Smooth muscle cell (in vitro differentiated cells): Measurements from ENCODE around the gene FAF1. TPM values are rescaled to one million over a fixed set of nuclear protein-coding genes. Genes with fewer than 3 reads are reported as not detected.
"Not testable (repeated sequence)": the region's sequence is repeated elsewhere in the genome, so short reads cannot be mapped to it uniquely, and the experiment has no call there.

ENCODE experiments used
- DNase-seq: peaks from one replicate; lab custom pipeline; 2025; ENCODE audit not compliant: unreplicated experiment; lab: John Stamatoyannopoulos, UW
- H2AFZ ChIP-seq: fragments of 200-600 bp; sonication (generic); 2 replicates; pipeline ENCODE4 v1.6.0; 2016; ENCODE audit warnings: antibody characterized with exemption, low read depth, mild to moderate bottlenecking
- H3F3A ChIP-seq: fragments of 200-600 bp; sonication (generic); 2 replicates; pipeline ENCODE4 v1.6.0; 2017; ENCODE audit warnings: antibody characterized with exemption, low read depth
- H3K27ac ChIP-seq: fragments of 200-600 bp; sonication (generic); 2 replicates; pipeline ENCODE4 v1.5.1; 2016; ENCODE audit warnings: low read depth, mild to moderate bottlenecking
- H3K27me3 ChIP-seq: fragments of 200-600 bp; sonication (generic); 2 replicates; pipeline ENCODE4 v1.6.1; 2016; ENCODE audit warnings: low read depth, mild to moderate bottlenecking
- H3K36me3 ChIP-seq: fragments of 200-600 bp; sonication (generic); 2 replicates; pipeline ENCODE4 v1.5.1; 2016; ENCODE audit warnings: low read depth
- H3K4me1 ChIP-seq: fragments of 200-600 bp; sonication (generic); 2 replicates; pipeline ENCODE4 v1.5.1; 2016; ENCODE audit warnings: low read depth
- H3K4me2 ChIP-seq: fragments of 200-600 bp; sonication (generic); 2 replicates; pipeline ENCODE4 v1.6.0; 2016; ENCODE audit warnings: mild to moderate bottlenecking
- H3K4me3 ChIP-seq: fragments of 200-600 bp; sonication (generic); 2 replicates; pipeline ENCODE4 v1.5.1; 2016; ENCODE audit warnings: mild to moderate bottlenecking
- H3K79me2 ChIP-seq: fragments of 200-600 bp; sonication (generic); 2 replicates; pipeline ENCODE4 v1.6.0; 2016; ENCODE audit warnings: low read depth, mild to moderate bottlenecking
- H3K9ac ChIP-seq: fragments of 200-600 bp; sonication (generic); 2 replicates; pipeline ENCODE4 v1.6.0; 2016; ENCODE audit warnings: low read depth
- H3K9me3 ChIP-seq: fragments of 200-600 bp; sonication (generic); replicated peaks from 2 replicates; pipeline ENCODE4 v1.5.1; 2016; ENCODE audit warnings: low read depth
- H4K20me1 ChIP-seq: fragments of 200-600 bp; sonication (generic); 2 replicates; pipeline ENCODE4 v1.6.0; 2016; ENCODE audit warnings: low read depth
- WGBS: methylation state at CpG from one replicate; pipeline ENCODE4 v1.1.7; 2016; ENCODE audit warnings: low lambda C conversion rate; 5-methylcytosine and 5-hydroxymethylcytosine counted together
- polyA plus RNA-seq: library from polyadenylated mRNA; unstranded; fragments of >200 nt; fragmentation: Nextera tagmentation; extraction: Ambion mirVana; gene quantifications from 2 replicates; pipeline ENCODE4 v1.2.1, GENCODE V29; 2016
- total RNA-seq: library from RNA; depleted of rRNA; stranded (reverse); fragments of >200 nt; gene quantifications from 2 replicates; pipeline ENCODE4 v1.2.3, GENCODE V29; 2014
- TF ChIP-seq, protein P1 (sequence below): fragments of 200-600 bp; sonication (generic); IDR thresholded peaks from 2 replicates; pipeline ENCODE4 v1.5.1; 2017; ENCODE audit warnings: borderline replicate concordance, mild to moderate bottlenecking, antibody characterized with exemption; ENCODE audit not compliant: insufficient read depth, poor library complexity, severe bottlenecking

The FAF1 gene
- total and polyA plus RNA-seq, 2 experiments from 2014 or later: 51.5 to 51.6 TPM

DNA sequence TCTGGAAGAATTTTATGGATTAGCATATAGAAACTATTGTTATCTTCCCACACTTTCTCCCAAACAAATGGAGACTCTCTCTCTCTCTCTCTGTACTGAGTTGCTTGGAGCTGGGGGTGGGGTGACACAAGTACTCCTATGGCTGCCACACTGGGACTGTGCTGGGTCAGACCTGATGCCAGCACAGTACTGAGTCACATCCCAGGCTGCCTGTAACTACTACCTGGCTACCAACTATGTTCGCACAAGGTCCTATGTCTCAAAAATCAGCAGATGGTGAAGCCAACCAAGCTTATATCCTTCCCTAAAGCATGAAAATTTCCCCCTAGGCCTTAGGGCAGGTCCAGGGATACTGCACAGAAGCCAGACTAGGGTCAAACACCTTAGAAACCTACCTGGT is 66.6 kb downstream of the FAF1 start:
- no peaks in the 10 kb centered on the region for H3K36me3 ChIP-seq
- H3K27ac ChIP-seq: no peak overlapping the region
- DNase-seq: no peak
- H3K9ac ChIP-seq: no peak overlapping the region
- TF ChIP-seq, protein P1, sequence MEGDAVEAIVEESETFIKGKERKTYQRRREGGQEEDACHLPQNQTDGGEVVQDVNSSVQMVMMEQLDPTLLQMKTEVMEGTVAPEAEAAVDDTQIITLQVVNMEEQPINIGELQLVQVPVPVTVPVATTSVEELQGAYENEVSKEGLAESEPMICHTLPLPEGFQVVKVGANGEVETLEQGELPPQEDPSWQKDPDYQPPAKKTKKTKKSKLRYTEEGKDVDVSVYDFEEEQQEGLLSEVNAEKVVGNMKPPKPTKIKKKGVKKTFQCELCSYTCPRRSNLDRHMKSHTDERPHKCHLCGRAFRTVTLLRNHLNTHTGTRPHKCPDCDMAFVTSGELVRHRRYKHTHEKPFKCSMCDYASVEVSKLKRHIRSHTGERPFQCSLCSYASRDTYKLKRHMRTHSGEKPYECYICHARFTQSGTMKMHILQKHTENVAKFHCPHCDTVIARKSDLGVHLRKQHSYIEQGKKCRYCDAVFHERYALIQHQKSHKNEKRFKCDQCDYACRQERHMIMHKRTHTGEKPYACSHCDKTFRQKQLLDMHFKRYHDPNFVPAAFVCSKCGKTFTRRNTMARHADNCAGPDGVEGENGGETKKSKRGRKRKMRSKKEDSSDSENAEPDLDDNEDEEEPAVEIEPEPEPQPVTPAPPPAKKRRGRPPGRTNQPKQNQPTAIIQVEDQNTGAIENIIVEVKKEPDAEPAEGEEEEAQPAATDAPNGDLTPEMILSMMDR: no peak
- no peak overlapping the region for H2AFZ ChIP-seq
- H4K20me1 ChIP-seq: peaks cover 24% of the 10 kb centered on the region
- 100% methylated on average over 1 of the region's 1 CpG for WGBS
- no peaks in the 10 kb centered on the region for H3F3A ChIP-seq
- no peaks in the 10 kb centered on the region for H3K4me1 ChIP-seq
- peaks cover 24% of the 10 kb centered on the region for H3K79me2 ChIP-seq
- H3K4me2 ChIP-seq: no peak overlapping the region
- H3K4me3 ChIP-seq: no peak overlapping the region
- no peaks in the 10 kb centered on the region for H3K9me3 ChIP-seq
- no peaks in the 10 kb centered on the region for H3K27me3 ChIP-seq

DNA sequence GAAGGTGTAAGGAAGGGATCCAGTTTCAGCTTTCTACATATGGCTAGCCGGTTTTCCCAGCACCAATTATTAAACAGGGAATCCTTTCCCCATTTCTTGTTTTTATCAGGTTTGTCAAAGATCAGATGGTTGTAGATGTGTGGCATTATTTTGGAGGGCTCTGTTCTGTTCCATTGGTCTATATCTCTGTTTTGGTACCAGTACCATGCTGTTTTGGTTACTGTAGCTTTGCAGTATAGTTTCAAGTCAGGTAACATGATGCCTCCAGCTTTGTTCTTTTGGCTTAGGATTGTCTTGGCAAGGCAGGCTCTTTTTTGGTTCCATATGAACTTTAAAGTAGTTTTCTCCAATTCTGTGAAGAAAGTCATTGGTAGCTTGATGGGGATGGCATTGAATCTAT is 72.5 kb downstream of the FAF1 start:
- not testable (repeated sequence) for DNase-seq

DNA sequence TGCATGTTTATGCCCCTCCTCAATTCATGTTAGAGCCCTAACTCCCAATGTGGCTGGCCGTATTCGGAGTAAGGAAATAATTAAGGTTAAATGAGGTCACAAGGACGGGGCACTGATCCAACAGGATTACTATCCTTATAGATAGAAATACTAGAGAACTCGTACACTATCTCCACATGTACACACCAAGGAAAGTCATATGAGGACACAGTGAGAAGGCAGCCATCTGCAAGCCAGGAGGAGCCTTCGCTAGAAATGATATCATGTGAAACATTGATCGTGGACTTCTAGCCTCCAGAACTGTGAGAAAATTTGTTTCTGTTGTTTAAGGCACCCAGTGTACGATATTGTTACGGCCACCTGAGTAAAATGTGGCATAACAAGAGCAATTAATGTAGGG is 79.7 kb downstream of the FAF1 start:
- Histone ChIP-seq H3K27me3 (no peaks in the 10 kb centered on the region), H3K9ac (no peak overlapping the region), H3K27ac (no peak overlapping the region), H3F3A (no peaks in the 10 kb centered on the region), H3K36me3 (no peaks in the 10 kb centered on the region), H3K4me3 (no peak overlapping the region), H3K4me1 (no peaks in the 10 kb centered on the region), H2AFZ (no peak overlapping the region), H4K20me1 (peaks cover 61% of the 10 kb centered on the region), H3K79me2 (peaks cover 30% of the 10 kb centered on the region), H3K4me2 (no peak overlapping the region), H3K9me3 (no peaks in the 10 kb centered on the region)
- WGBS: 89% methylated on average over 8 of the region's 8 CpGs
- DNase-seq: no peak
- TF ChIP-seq, protein P1: no peak

More for the DNA sequence above, 72.5 kb downstream of the FAF1 start:
- not testable (repeated sequence) for H3K27me3 ChIP-seq, H3K79me2 ChIP-seq, H2AFZ ChIP-seq, H3K36me3 ChIP-seq, H3K4me1 ChIP-seq, H3K9ac ChIP-seq, H3K4me3 ChIP-seq, H3K27ac ChIP-seq, H3F3A ChIP-seq, H3K4me2 ChIP-seq, H3K9me3 ChIP-seq
- H4K20me1 ChIP-seq: peaks cover 12% of the 10 kb centered on the region
- WGBS: 97% methylated on average over 1 of the region's 1 CpG

DNA sequence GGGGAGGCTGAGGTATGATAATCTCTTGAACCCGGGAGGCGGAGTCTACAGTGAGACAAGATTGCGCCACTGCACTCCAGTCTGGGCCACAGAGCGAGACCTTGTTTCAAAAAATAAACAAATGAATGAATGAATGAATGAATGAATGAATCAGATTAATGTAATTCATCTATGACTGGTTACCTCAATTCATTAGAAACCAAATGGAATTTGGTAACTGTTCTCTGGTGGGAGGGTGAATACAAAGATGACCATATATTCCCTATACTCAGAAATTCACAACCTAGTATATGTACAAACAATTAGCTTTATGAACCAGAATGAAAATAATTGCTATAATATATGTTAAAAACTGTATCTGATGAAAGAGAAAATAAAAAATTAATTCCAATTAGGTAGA is 80.9 kb downstream of the FAF1 start:
- Histone ChIP-seq H3K4me2 (no peak overlapping the region), H3K9me3 (no peaks in the 10 kb centered on the region), H3K9ac (no peak overlapping the region), H3K4me1 (no peaks in the 10 kb centered on the region), H3K27me3 (no peaks in the 10 kb centered on the region), H3F3A (no peaks in the 10 kb centered on the region), H4K20me1 (peaks cover 63% of the 10 kb centered on the region), H3K27ac (no peak overlapping the region), H3K36me3 (no peaks in the 10 kb centered on the region), H3K4me3 (no peak overlapping the region), H3K79me2 (peaks cover 30% of the 10 kb centered on the region), H2AFZ (no peak overlapping the region)
- DNase-seq: no peak
- TF ChIP-seq, protein P1: no peak
- WGBS: 100% methylated on average over 4 of the region's 4 CpGs
